Hematopoietic multipotent progenitor cell treated with erythropoietin and hydrocortisone succinate and interleukin-3 and kit ligand, for 8 days (in vitro differentiated cells): ENCODE data around the gene NCOA1.
A peak's percentile ranks its signal among the peaks of the same experiment; 100 is the strongest.
"Not testable (repeated sequence)": the region's sequence is repeated elsewhere in the genome, so short reads cannot be mapped to it uniquely, and the experiment has no call there.

Experiments
- DNase-seq: peaks from one replicate; pipeline ENCODE4 v3.0.0-alpha.2; 2015

Gene NCOA1

GRCh38 chr2:24490690-24491541 is at the start of gene NCOA1:
TSS of gene NCOA1 (plus strand) at chr2:24491254. CDS start at chr2:24658678, 167,424 bp downstream.
- peak; percentile 95 for DNase-seq

GRCh38 chr2:24448797-24449196 is 42.3 kb upstream of the NCOA1 start:
- DNase-seq: no peak

GRCh38 chr2:24449344-24449743 is 41.7 kb upstream of the NCOA1 start:
- no peak for DNase-seq

GRCh38 chr2:24451805-24452501 is 39.1 kb upstream of the NCOA1 start:
- DNase-seq: peak; percentile 57

GRCh38 chr2:24452502-24452885 is 38.6 kb upstream of the NCOA1 start:
- no peak for DNase-seq

- DNase-seq: no peak
Measured at GRCh38 chr2:24453379-24454073, 37.5 kb upstream of the NCOA1 start.

- no peak for DNase-seq
Measured at GRCh38 chr2:24454294-24454693, 36.8 kb upstream of the NCOA1 start.

- DNase-seq: peak; percentile 79
Measured at GRCh38 chr2:24456599-24457556, 34.2 kb upstream of the NCOA1 start.

GRCh38 chr2:24457696-24458386 is 33.2 kb upstream of the NCOA1 start:
- DNase-seq: peak; percentile 83

- DNase-seq: peak; percentile 64
Measured at GRCh38 chr2:24459224-24460161, 31.6 kb upstream of the NCOA1 start.

GRCh38 chr2:24461685-24462084 is 29.4 kb upstream of the NCOA1 start:
- peak; percentile 95 for DNase-seq

- DNase-seq: no peak
Measured at GRCh38 chr2:24463271-24463670, 27.8 kb upstream of the NCOA1 start.

GRCh38 chr2:24466871-24467870 is 23.9 kb upstream of the NCOA1 start:
- DNase-seq: no peak

- not testable (repeated sequence) for DNase-seq
Measured at GRCh38 chr2:24468453-24468852, 22.6 kb upstream of the NCOA1 start.

- DNase-seq: no peak
Measured at GRCh38 chr2:24469148-24469650, 21.9 kb upstream of the NCOA1 start.

GRCh38 chr2:24471662-24472061 is 19.4 kb upstream of the NCOA1 start:
- peak; percentile 73 for DNase-seq

GRCh38 chr2:24472416-24472815 is 18.6 kb upstream of the NCOA1 start:
- no peak for DNase-seq

GRCh38 chr2:24473626-24474025 is 17.4 kb upstream of the NCOA1 start:
- no peak for DNase-seq

- DNase-seq: no peak
Measured at GRCh38 chr2:24474053-24474452, 17.0 kb upstream of the NCOA1 start.
